IMR-90 (cell line): ENCODE data around the gene ZCCHC7.

Experiments used
- CTCF ChIP-seq: conservative IDR thresholded peaks from 2 replicates; pipeline ENCODE4 v1.5.1; 2012; ENCODE audit warnings: mild to moderate bottlenecking, low read depth, low read length, improper control_type of control experiment
- RFX5 ChIP-seq: IDR thresholded peaks from 2 replicates; pipeline ENCODE4 v1.8.0; 2012; ENCODE audit warnings: low read depth, mild to moderate bottlenecking, low read length, moderate library complexity

- no peak for TF ChIP-seq RFX5
- TF ChIP-seq CTCF = no peak
Measured at GRCh38 chr9:37229882-37230482, 109.6 kb downstream of the ZCCHC7 start.
